Epidermal melanocyte (primary cell): ENCODE measurements around the gene THOC2.
"Not testable (repeated sequence)": the region's sequence is repeated elsewhere in the genome, so short reads cannot be mapped to it uniquely, and the experiment has no call there.

Source experiments
- DNase-seq: peaks from one replicate; pipeline ENCODE4 v3.0.0; 2011; ENCODE audit warnings: low spot score; ENCODE audit not compliant: insufficient read length

The THOC2 gene

DNA sequence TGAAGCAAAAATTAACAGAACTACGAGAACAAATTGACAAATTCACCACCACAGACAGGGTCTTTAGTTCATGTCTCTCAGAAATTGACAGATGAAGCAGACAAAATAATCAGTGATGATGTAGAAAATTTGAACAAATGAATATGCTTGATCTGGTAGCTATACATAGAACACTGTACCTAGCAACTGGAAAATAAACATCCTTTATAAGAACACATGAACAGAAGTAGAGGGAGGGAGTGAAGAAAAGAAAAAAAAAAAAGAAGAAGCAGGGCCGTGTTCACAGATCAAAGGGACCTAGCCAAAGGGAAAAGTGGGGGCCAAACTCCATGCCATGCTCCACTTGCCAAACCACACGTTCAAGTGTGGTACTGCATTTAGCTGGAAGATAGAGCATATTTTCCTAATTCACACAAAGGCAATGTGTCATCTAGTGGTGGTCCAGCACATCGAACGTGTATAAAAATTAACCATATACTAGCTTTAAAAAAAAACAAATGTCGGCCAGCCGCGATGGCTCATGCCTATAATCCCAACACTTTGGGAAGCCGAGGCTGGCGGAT, 5.6 kb upstream of the THOC2 start:
- no peak for DNase-seq

- no peak for DNase-seq
Observed at GRCh38 chrX:123736333-123736921, 3.6 kb upstream of the THOC2 start.

- DNase-seq, result not testable (repeated sequence)
Observed at GRCh38 chrX:123735137-123735536, 2.3 kb upstream of the THOC2 start.

DNA sequence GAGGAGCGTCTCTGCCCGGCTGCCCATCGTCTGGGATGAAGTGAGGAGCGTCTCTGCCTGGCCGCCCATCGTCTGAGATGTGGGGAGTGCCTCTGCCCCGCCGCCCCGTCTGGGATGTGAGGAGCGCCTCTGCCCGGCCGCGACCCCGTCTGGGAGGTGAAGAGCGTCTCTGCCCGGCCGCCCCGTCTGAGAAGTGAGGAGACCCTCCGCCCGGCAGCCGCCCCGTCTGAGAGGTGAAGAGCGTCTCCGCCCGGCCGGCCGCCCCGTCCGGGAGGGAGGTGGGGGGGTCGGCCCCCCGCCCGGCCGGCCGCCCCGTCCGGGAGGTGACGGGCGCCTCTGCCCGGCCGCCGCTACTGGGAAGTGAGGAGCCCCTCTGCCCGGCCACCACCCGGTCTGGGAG, 1.2 kb upstream of the THOC2 start:
- not testable (repeated sequence) for DNase-seq

DNA sequence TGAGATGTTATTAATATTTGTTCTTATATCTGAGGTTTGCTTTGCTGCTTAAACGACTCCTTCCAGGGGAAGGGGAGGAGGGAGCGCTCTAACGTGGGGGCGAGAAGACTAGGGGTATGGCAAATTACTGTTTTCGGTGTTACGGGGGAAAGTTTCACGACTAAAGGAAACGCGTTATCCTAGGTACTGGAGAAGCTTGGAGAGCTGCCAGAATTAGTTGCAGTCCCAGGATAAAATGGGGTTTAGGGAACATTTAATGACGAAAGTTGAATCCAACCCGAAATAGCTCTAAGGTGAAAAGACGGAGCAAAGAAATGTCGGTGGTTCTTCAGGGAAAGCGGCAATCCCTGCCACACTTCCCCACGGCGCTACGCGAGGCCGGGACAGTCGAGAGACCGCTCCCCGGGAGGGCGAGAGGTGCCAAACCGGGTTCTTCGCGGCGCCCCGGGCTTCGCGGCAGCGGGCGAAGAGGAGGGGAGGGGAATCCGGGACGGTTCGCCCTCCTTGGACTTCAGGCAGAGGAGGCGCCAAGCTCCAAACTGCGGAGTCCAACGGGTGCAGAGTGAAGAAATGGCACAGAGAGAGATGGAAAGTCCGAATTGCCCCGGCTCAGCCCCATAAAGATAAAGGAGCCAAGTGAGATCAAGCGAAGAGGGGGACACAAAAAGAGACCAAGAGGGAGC, 724 bp downstream of the THOC2 start:
- DNase-seq, result no peak

- DNase-seq, result no peak
Observed at GRCh38 chrX:123731258-123731986, 1.4 kb downstream of the THOC2 start.

DNA sequence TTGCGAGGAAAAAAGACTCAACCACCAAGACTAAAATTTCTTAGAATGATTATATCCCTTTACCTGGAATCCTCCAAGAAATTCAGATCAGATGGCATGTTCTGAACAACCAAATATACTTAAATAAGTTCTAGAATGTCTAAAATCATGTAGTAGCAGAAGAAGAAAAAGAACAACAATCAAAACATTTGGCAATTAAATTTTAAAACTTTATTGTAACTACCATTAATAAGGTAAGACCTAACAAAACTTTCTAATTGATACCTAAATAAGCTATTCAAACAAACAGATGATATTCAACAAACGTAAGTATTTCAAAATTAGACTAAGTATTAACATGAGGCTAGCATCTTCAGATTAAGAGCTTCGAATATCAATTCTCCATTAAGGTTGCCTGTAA, 4.3 kb downstream of the THOC2 start:
- no peak for DNase-seq

- DNase-seq, result no peak
Observed at GRCh38 chrX:123728016-123728415, 4.8 kb downstream of the THOC2 start.

DNA sequence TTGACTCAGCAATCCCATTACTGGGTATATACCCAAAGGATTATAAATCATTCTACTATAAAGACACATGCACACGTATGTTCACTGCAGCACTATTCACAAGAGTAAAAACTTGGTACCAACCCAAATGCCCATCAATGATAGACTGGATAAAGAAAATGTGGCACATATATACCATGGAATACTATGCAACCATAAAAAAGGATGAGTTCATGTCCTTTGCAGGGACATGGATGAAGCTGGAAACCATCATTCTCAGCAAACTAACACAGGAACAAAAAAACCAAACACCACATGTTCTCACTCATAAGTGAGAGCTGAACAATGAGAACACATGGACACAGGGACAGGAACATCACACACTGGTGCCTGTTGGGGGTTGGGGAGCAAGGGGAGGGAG, 10.7 kb downstream of the THOC2 start:
- not testable (repeated sequence) for DNase-seq

- no peak for DNase-seq
Observed at GRCh38 chrX:123720486-123720885, 12.4 kb downstream of the THOC2 start.

GRCh38 chrX:123713841-123714240, 19.0 kb downstream of the THOC2 start:
- DNase-seq, result no peak

DNA sequence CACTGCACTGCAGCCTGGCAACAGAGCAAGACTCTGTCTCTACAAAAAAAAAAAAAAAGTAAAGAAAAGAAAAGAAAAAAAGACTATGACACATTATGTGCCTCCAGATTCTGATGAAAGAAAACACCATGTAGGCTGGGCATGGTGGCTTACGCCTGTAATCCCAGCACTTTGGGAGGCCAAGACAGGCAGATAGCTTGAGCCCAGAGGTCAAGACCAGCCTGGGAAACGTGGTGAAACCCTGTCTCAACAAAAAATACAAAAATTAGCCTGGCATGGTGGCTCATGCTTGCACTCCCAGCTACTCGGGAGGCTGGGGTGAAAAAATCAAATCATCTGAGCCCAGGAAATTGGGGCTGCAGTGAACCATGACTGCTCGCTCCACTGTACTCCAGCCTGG, 19.4 kb downstream of the THOC2 start:
- no peak for DNase-seq

DNA sequence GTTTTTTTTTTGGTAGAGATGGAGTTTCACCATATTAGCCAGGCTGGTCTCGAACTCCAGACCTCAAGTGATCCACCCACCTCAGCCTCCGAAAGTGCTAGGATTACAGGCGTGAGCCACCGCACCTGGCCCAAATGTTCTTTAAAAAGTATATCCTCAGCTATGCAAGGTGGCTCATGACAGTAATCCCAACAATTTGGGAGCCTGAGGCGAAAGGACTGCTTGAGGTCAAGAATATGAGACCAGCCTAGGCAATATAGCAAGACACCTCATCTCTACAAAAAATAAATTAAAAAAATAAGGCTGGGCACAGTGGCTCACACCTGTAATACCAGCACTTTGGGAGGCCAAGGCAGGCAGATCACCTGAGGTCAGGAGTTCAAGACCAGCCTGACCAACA, 21.7 kb downstream of the THOC2 start:
- DNase-seq, result not testable (repeated sequence)

DNA sequence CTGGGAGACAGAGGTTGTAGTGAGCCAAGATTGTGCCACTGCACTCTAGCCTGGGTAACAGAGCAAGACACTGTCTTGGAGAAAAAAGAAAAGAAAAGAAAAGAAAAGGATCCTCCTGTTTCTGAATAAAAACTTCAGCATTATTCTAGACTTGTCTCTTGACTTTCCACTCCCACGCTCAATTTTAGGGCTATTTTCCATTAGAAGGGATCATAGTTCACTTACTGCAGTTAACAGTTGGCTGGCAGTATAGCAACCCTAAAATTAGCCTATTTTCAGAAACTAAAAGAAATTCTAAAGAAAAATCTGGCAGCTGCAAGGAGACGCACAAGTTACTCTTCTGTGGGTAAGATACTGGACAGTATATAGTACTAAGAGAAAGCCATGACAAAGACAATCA, 28.1 kb downstream of the THOC2 start:
- DNase-seq, result no peak

GRCh38 chrX:123698979-123699520, 33.8 kb downstream of the THOC2 start:
- DNase-seq, result no peak

DNA sequence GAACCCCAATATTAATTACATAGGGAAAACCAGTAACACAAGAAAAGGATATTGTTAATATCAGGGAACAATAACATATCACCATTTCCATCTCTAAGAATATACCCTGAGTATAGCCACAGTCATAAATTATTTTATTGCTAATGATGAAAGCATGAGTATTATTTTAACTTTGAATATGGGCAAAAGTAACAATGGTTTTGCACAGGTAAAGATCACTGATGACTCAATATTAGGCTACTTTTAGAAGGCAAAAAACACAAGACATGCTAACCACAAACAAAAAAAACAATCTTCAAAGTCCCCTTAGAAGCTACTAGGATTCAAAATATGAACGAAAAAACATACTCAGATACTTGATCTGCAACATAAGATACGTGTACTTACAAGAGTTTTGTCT, 36.5 kb downstream of the THOC2 start:
- DNase-seq, result no peak

GRCh38 chrX:123695242-123695641, 37.6 kb downstream of the THOC2 start:
- no peak for DNase-seq

- DNase-seq, result no peak
Observed at GRCh38 chrX:123691776-123692175, 41.1 kb downstream of the THOC2 start.

GRCh38 chrX:123688524-123688923, 44.3 kb downstream of the THOC2 start:
- DNase-seq, result no peak

DNA sequence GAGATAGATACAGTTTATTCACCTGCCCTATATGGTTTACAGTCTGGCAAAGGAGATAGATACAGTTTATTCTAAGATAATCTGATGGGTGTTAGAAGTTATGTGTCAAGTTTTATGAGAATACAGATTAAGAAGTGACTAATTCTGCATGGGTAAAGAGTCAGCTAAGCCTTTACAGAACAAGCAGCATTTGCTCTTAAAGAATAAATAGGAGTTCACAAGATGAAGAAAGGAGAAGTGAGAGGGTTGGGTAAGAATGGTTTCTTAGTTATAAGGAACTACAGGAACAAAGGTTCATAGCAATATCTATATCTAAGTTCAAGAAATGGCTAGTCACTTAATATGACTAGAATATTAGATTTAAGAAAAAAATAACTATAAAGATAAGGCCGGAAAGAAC, 47.6 kb downstream of the THOC2 start:
- DNase-seq, result no peak

- DNase-seq, result no peak
Observed at GRCh38 chrX:123682186-123682585, 50.7 kb downstream of the THOC2 start.
